ENCODE results near the gene CUX1.
A peak's percentile ranks its signal among the peaks of the same experiment; 100 is the strongest.
"Not testable (repeated sequence)": the region's sequence is repeated elsewhere in the genome, so short reads cannot be mapped to it uniquely, and the experiment has no call there.

CUX1 gene

GRCh38 chr7:101854084-101854865 lies 36.8 kb downstream of the CUX1 start:
- DNase-seq (ENCODE audit: low read depth in 3 of 3) = no peak

GRCh38 chr7:101856473-101857357 lies 39.3 kb downstream of the CUX1 start:
- DNase-seq (ENCODE audit: low read depth in 3 of 3) = peak; percentile 57 to 71 (median 71)

GRCh38 chr7:101857358-101857811 lies 40.0 kb downstream of the CUX1 start:
- DNase-seq (ENCODE audit: low read depth in 3 of 3) = no peak

GRCh38 chr7:101858437-101859385 lies 41.3 kb downstream of the CUX1 start:
- no peak for DNase-seq (ENCODE audit: low read depth in 3 of 3)

GRCh38 chr7:101859411-101860106 lies 42.1 kb downstream of the CUX1 start:
- DNase-seq (ENCODE audit: low read depth in 3 of 3) = no peak

GRCh38 chr7:101860316-101861217 lies 43.1 kb downstream of the CUX1 start:
- DNase-seq (ENCODE audit: low read depth in 3 of 3) = no peak

- DNase-seq (ENCODE audit: low read depth in 3 of 3) = no peak
These were observed 43.9 kb downstream of the CUX1 start for GRCh38 chr7:101861218-101861775.

- DNase-seq (ENCODE audit: low read depth in 3 of 3) = no peak
These were observed 45.1 kb downstream of the CUX1 start for GRCh38 chr7:101862280-101863220.

GRCh38 chr7:101863598-101863997 lies 46.2 kb downstream of the CUX1 start:
- no peak for DNase-seq (ENCODE audit: low read depth in 3 of 3)

GRCh38 chr7:101864039-101864438 lies 46.6 kb downstream of the CUX1 start:
- no peak for DNase-seq (ENCODE audit: low read depth in 3 of 3)

- DNase-seq (ENCODE audit: low read depth in 3 of 3) = no peak
These were observed 47.6 kb downstream of the CUX1 start for GRCh38 chr7:101865031-101865430.

- DNase-seq (ENCODE audit: low read depth in 3 of 3) = no peak
These were observed 48.0 kb downstream of the CUX1 start for GRCh38 chr7:101865455-101865854.

- no peak for DNase-seq (ENCODE audit: low read depth in 3 of 3)
These were observed 48.9 kb downstream of the CUX1 start for GRCh38 chr7:101866328-101866727.

GRCh38 chr7:101867265-101867664 lies 49.8 kb downstream of the CUX1 start:
- DNase-seq (ENCODE audit: low read depth in 3 of 3) = no peak

- DNase-seq (ENCODE audit: low read depth in 3 of 3) = not testable (repeated sequence)
These were observed 50.3 kb downstream of the CUX1 start for GRCh38 chr7:101867681-101868080.

GRCh38 chr7:101868191-101868950 lies 50.9 kb downstream of the CUX1 start:
- no peak for DNase-seq (ENCODE audit: low read depth in 3 of 3)

GRCh38 chr7:101869026-101869900 lies 51.8 kb downstream of the CUX1 start:
- DNase-seq (ENCODE audit: low read depth in 3 of 3) = no peak

Measured in stimulated activated CD4-positive, alpha-beta T cell treated with anti-CD3 and anti-CD28 coated beads, TNF-alpha, amount 100 ng/mL, for 48 hours (primary cell).